Upper lobe of left lung (tissue), 4 donors: Measurements from ENCODE around the gene PDXDC1.
"Not testable (repeated sequence)": the region's sequence is repeated elsewhere in the genome, so short reads cannot be mapped to it uniquely, and the experiment has no call there.

ENCODE experiments used
- EP300 ChIP-seq, 4 donors: sonication (generic); formaldehyde crosslinking; IDR thresholded peaks; one replicate each; pipeline ENCODE4 v1.5.1; 2017; ENCODE audit warnings: antibody characterized with exemption in 4 of 4, control low read depth in 2 of 4
- POLR2A ChIP-seq, 4 donors: fragments of 450-650 bp; IDR thresholded peaks; one replicate each; pipeline ENCODE4 v1.5.1; 2016 to 2017; ENCODE audit warnings: antibody characterized with exemption in 4 of 4, mild to moderate bottlenecking in 2 of 4
- POLR2AphosphoS5 ChIP-seq, 2 donors: sonication (generic); formaldehyde crosslinking; IDR thresholded peaks; one replicate each; pipeline ENCODE4 v1.5.1; 2017; ENCODE audit warnings: antibody characterized with exemption in 2 of 2
- TF ChIP-seq, protein P1 (sequence below), 6 experiments: fragments of 450-650 bp in 4 of 6; fragments of 200-600 bp in 2 of 6; sonication (generic) in 2 of 6; IDR thresholded peaks; one replicate each; pipeline ENCODE4 v1.5.1; 2016 to 2019; ENCODE audit warnings: antibody characterized with exemption in 6 of 6

- TF ChIP-seq, protein P1, sequence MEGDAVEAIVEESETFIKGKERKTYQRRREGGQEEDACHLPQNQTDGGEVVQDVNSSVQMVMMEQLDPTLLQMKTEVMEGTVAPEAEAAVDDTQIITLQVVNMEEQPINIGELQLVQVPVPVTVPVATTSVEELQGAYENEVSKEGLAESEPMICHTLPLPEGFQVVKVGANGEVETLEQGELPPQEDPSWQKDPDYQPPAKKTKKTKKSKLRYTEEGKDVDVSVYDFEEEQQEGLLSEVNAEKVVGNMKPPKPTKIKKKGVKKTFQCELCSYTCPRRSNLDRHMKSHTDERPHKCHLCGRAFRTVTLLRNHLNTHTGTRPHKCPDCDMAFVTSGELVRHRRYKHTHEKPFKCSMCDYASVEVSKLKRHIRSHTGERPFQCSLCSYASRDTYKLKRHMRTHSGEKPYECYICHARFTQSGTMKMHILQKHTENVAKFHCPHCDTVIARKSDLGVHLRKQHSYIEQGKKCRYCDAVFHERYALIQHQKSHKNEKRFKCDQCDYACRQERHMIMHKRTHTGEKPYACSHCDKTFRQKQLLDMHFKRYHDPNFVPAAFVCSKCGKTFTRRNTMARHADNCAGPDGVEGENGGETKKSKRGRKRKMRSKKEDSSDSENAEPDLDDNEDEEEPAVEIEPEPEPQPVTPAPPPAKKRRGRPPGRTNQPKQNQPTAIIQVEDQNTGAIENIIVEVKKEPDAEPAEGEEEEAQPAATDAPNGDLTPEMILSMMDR (IDR thresholded peaks at IDR 0.05): not testable (repeated sequence)
- TF ChIP-seq POLR2A, POLR2AphosphoS5, EP300 (IDR thresholded peaks at IDR 0.05): not testable (repeated sequence)
Observed at GRCh38 chr16:15090663-15091269, 115.9 kb downstream of the PDXDC1 start.
